Brain microvascular endothelial cell (primary cell): ENCODE results near the gene A2ML1.

Source experiments
- DNase-seq: peaks from one replicate; pipeline ENCODE4 v3.0.0-alpha.2; 2020
- H3K27ac ChIP-seq: fragments of 250-450 bp; sonication (Bioruptor Pico); 2 replicates; pipeline ENCODE4 v1.5.1; 2020; ENCODE audit warnings: mild to moderate bottlenecking, moderate library complexity
- H3K27me3 ChIP-seq: fragments of 250-450 bp; sonication (Bioruptor Pico); replicated peaks from 2 replicates; pipeline ENCODE4 v1.5.1; 2020; ENCODE audit warnings: mild to moderate bottlenecking
- H3K36me3 ChIP-seq: fragments of 250-450 bp; sonication (Bioruptor Pico); replicated peaks from 2 replicates; pipeline ENCODE4 v1.5.1; 2020; ENCODE audit warnings: mild to moderate bottlenecking
- H3K4me3 ChIP-seq: 2 replicates; pipeline ENCODE4 v1.5.1; 2011; ENCODE audit warnings: low read depth, mild to moderate bottlenecking, control low read depth, low read length, moderate library complexity
- in situ Hi-C: cut with HindIII; loops from 2 replicates; pipeline ENCODE4 v1.10.0; 2017; ENCODE audit warnings: low sequenced_read_pairs, low pct_ligation_motif_present
- TF ChIP-seq, protein P1 (sequence below): IDR thresholded peaks from 2 replicates; pipeline ENCODE4 v1.5.1; 2011; ENCODE audit warnings: low read depth, mild to moderate bottlenecking, moderate library complexity, low read length, control low read depth, inconsistent platforms; ENCODE audit errors: missing control alignments

The A2ML1 gene

DNA sequence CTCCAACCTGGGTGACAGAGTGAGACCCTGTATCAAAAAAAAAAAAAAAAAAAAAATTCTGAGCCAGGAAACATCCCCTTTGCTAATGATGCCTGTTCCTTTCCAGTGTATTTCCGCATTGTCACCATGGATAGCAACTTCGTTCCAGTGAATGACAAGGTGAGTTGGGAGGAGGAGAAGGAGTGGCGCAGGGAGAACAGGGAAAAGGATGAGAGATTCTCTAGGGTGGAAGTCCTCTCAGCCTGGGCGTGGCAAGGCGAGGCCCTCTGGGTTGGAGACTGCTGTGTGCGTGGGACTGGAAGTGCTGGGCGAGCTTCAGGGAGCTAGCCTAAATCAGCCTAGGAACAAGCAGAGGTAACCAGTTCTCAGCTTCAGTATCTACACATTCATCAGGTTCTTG lies 7.2 kb downstream of the A2ML1 start:
- Histone ChIP-seq H3K4me3 (no peak overlapping the region), H3K27ac (no peak overlapping the region), H3K36me3 (no peaks in the 10 kb centered on the region), H3K27me3 (no peaks in the 10 kb centered on the region)
- TF ChIP-seq, protein P1, sequence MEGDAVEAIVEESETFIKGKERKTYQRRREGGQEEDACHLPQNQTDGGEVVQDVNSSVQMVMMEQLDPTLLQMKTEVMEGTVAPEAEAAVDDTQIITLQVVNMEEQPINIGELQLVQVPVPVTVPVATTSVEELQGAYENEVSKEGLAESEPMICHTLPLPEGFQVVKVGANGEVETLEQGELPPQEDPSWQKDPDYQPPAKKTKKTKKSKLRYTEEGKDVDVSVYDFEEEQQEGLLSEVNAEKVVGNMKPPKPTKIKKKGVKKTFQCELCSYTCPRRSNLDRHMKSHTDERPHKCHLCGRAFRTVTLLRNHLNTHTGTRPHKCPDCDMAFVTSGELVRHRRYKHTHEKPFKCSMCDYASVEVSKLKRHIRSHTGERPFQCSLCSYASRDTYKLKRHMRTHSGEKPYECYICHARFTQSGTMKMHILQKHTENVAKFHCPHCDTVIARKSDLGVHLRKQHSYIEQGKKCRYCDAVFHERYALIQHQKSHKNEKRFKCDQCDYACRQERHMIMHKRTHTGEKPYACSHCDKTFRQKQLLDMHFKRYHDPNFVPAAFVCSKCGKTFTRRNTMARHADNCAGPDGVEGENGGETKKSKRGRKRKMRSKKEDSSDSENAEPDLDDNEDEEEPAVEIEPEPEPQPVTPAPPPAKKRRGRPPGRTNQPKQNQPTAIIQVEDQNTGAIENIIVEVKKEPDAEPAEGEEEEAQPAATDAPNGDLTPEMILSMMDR: no peak
- DNase-seq: no peak
- in situ Hi-C loops: no loop called here

DNA sequence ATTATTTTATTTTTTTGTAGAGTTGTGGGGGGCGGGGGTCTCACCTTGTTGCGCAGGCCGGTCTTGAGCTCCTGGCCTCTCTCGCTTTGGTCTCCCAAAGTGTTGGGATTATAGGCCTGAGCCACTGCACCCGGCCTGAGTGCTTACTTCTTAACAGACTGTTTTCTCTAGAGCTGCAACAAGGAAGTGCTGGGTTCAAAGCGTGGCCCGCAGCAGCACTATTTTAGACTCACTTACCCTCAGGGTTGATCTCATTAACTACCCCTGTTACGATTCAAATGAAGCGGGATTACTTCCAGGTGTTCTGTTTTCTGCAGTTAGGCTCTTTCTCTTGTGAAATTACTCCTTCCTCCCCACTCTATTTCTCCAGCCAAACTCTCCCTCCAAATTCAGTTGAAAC lies 8.7 kb downstream of the A2ML1 start:
- Histone ChIP-seq H3K27me3 (no peaks in the 10 kb centered on the region), H3K4me3 (no peak overlapping the region), H3K36me3 (no peaks in the 10 kb centered on the region), H3K27ac (no peak overlapping the region)
- DNase-seq: no peak
- in situ Hi-C loops: no loop called here
- TF ChIP-seq, protein P1: no peak

DNA sequence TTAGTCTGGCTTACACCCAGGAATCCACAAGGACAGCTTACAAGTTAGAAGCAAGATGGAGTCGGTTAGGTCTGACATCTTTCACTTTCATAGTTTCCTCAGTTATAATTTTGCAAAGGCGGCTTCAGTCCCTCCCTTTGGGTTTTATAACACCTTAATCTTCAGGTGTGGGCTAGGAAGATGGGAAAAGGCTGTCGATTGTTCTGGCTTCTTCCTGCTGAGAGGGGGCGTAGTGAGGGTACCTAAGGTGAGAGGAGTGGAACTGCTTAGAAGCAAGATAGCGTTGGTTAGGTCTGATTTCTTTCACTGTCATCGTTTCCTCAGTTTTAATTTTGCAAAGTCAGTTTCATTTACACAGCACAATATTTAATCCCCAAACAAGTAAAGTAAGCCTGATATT lies 10.1 kb downstream of the A2ML1 start:
- H3K36me3 ChIP-seq: no peaks in the 10 kb centered on the region
- no peaks in the 10 kb centered on the region for H3K27me3 ChIP-seq
- no peak overlapping the region for H3K27ac ChIP-seq
- no peak overlapping the region for H3K4me3 ChIP-seq
- in situ Hi-C loops: no loop called here
- DNase-seq: no peak
- TF ChIP-seq, protein P1: no peak

DNA sequence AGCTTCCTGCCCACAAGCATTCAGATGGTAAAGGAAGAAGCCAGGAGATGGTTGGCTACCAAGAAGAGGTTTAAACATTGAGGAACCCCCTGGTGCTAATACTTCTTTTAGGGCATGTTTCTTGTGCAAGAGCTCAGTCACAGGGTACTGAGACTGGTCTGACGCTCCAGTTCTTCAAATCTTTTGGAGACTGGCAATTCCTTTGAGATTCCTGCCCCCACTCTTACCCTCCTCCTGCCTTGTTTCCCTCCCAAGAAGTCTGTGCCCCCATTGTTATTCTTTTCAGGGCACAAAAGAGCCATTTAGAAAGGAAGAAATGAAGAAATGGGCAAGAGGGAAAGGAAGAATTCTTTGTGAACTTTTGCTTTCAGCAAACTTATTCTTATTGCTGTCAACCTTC lies 11.8 kb downstream of the A2ML1 start:
- Histone ChIP-seq H3K27me3 (no peaks in the 10 kb centered on the region), H3K4me3 (no peak overlapping the region), H3K36me3 (no peaks in the 10 kb centered on the region), H3K27ac (no peak overlapping the region)
- in situ Hi-C loops: no loop called here
- no peak for DNase-seq
- TF ChIP-seq, protein P1: no peak

DNA sequence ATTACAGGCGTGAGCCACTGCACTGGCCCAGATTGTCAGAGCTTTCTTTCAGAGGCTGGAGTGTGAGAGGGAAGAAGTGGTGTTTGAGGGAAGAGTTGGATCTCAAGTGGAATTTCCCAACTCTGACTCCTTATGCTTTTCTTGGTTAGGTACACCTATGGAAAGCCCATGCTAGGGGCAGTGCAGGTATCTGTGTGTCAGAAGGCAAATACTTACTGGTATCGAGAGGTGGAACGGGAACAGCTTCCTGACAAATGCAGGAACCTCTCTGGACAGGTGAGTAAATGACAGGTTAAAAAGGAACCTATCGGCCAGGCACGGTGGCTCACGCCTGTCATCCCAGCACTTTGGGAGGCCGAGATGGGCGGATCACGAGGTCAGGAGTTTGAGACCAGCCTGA lies 14.9 kb downstream of the A2ML1 start:
- H3K4me3 ChIP-seq: no peak overlapping the region
- no peaks in the 10 kb centered on the region for H3K27me3 ChIP-seq
- TF ChIP-seq, protein P1: no peak
- no peak overlapping the region for H3K27ac ChIP-seq
- in situ Hi-C loops: no loop called here
- no peaks in the 10 kb centered on the region for H3K36me3 ChIP-seq
- DNase-seq: no peak

DNA sequence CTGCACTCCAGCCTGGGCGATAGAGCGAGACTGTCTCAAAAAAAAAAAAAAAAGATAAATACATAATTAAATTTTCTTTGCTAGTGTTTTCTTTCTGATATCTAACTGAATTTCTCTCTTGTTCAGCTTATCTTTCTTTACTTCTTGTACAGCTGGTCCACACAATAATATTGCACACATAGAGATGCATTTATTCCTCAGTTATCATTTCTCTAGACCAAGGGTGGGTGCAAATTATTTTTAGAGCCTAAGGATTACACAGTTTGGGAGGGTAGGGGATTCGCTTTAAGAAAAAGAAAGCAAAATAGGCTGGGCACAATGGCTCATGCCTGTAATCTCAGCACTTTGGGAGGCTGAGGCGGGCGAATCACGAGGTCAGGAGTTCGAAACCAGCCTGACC lies 17.9 kb downstream of the A2ML1 start:
- TF ChIP-seq, protein P1: no peak
- no peak for DNase-seq
- Histone ChIP-seq H3K36me3 (no peaks in the 10 kb centered on the region), H3K4me3 (no peak overlapping the region), H3K27me3 (no peaks in the 10 kb centered on the region), H3K27ac (no peak overlapping the region)
- in situ Hi-C loops: no loop called here
